SK-N-SH (cell line): Measurements from ENCODE around the gene PLGRKT. TPM values are rescaled to one million over a fixed set of nuclear protein-coding genes. Genes with fewer than 3 reads are reported as not detected.

Experiments used
- CTCF ChIA-PET: fragments of 300-600, 350-600 bp; formaldehyde crosslinking; extraction: SDS; loops from one replicate; lab custom pipeline; 2021; lab: Yijun Ruan, JAX
- POLR2A ChIA-PET: fragments of 350-600 bp; sonication (Branson Sonifier 250); formaldehyde crosslinking; extraction: SDS; loops from one replicate; lab custom pipeline; 2020; ENCODE audit warnings: antibody characterized with exemption, inconsistent platforms; lab: Yijun Ruan, JAX
- DNase-seq: peaks from one replicate; pipeline ENCODE4 v3.0.0; 2012
- H2AFZ ChIP-seq: fragments of 200-600 bp; sonication (generic); 2 replicates; pipeline ENCODE4 v1.8.1; 2016; ENCODE audit warnings: antibody characterized with exemption, mild to moderate bottlenecking, low read depth
- H3F3A ChIP-seq: fragments of 200-600 bp; sonication (generic); replicated peaks from 2 replicates; pipeline ENCODE3; 2016; ENCODE audit warnings: antibody characterized with exemption, mild to moderate bottlenecking; ENCODE audit not compliant: insufficient read depth
- H3K27ac ChIP-seq, 2 experiments: fragments of 200-500 bp in 1 of 2; fragments of 200-600 bp in 1 of 2; sonication (Bioruptor generic) in 1 of 2; sonication (generic), shearing (Covaris generic) in 1 of 2; 2 replicates each; pipeline versions ENCODE4 v1.5.1 to v1.6.1; 2014 to 2016; ENCODE audit warnings: low read depth in 2 of 2, inconsistent platforms in 1 of 2, low read length in 1 of 2, mild to moderate bottlenecking in 1 of 2, mixed read lengths in 1 of 2
- H3K27me3 ChIP-seq: fragments of 200-600 bp; sonication (generic), shearing (Covaris generic); 2 replicates; pipeline ENCODE4 v1.6.1; 2016; ENCODE audit warnings: mixed run types; ENCODE audit not compliant: insufficient read depth
- H3K36me3 ChIP-seq, 2 experiments: fragments of 200-500 bp in 1 of 2; fragments of 200-600 bp in 1 of 2; sonication (Bioruptor generic) in 1 of 2; sonication (generic) in 1 of 2; replicated peaks in 1 of 2; 2 replicates each; pipeline versions ENCODE3 to v1.5.1; 2014 to 2016; ENCODE audit warnings: low read length in 1 of 2, mild to moderate bottlenecking in 1 of 2; ENCODE audit not compliant: insufficient read depth in 2 of 2, control insufficient read depth in 1 of 2
- H3K4me1 ChIP-seq, 2 experiments: fragments of 200-500 bp in 1 of 2; fragments of 200-600 bp in 1 of 2; sonication (Bioruptor generic) in 1 of 2; sonication (generic), shearing (Covaris generic) in 1 of 2; 2 replicates each; pipeline versions ENCODE4 v1.5.1 to v1.6.1; 2014 to 2016; ENCODE audit warnings: low read depth in 1 of 2, low read length in 1 of 2, mixed run types in 1 of 2; ENCODE audit not compliant: insufficient read depth in 2 of 2, control insufficient read depth in 1 of 2
- H3K4me2 ChIP-seq: fragments of 200-600 bp; sonication (generic), shearing (Covaris generic); 2 replicates; pipeline ENCODE4 v1.6.1; 2017; ENCODE audit warnings: mixed run types
- H3K4me3 ChIP-seq, 2 experiments: fragments of 200-500 bp in 1 of 2; fragments of 200-600 bp in 1 of 2; sonication (Bioruptor generic) in 1 of 2; sonication (generic), shearing (Covaris generic) in 1 of 2; 2 replicates each; pipeline versions ENCODE4 v1.5.1 to v1.8.1; 2014 to 2016; ENCODE audit warnings: low read depth in 2 of 2, inconsistent platforms in 1 of 2, low read length in 1 of 2, mild to moderate bottlenecking in 1 of 2, mixed read lengths in 1 of 2, moderate library complexity in 1 of 2
- H3K79me2 ChIP-seq: fragments of 200-600 bp; sonication (generic); 2 replicates; pipeline ENCODE4 v1.8.1; 2017; ENCODE audit warnings: mild to moderate bottlenecking; ENCODE audit not compliant: insufficient read depth
- H3K9ac ChIP-seq: fragments of 200-600 bp; sonication (generic); 2 replicates; pipeline ENCODE4 v1.6.1; 2017; ENCODE audit warnings: mixed run types
- H3K9me2 ChIP-seq: fragments of 200-600 bp; sonication (generic); 2 replicates; pipeline ENCODE4 v1.6.1; 2017; ENCODE audit warnings: mixed run types
- H3K9me3 ChIP-seq: fragments of 200-600 bp; sonication (generic); 2 replicates; pipeline ENCODE4 v1.6.1; 2017; ENCODE audit warnings: mixed run types, mild to moderate bottlenecking, moderate library complexity
- H4K20me1 ChIP-seq: fragments of 200-600 bp; sonication (generic); 2 replicates; pipeline ENCODE4 v1.6.1; 2017; ENCODE audit warnings: mild to moderate bottlenecking, mixed run types; ENCODE audit not compliant: insufficient read depth
- EP300 ChIP-seq, 2 experiments: IDR thresholded peaks; 2 replicates each; pipeline versions ENCODE4 v1.4.0 to v1.6.1; 2012; ENCODE audit warnings: borderline replicate concordance in 1 of 2, low read depth in 1 of 2, low read length in 1 of 2
- EZH2phosphoT487 ChIP-seq: fragments of 200-600 bp; sonication (generic); IDR thresholded peaks from 2 replicates; pipeline ENCODE4 v1.6.1; 2017; ENCODE audit warnings: low read depth, mixed run types, mild to moderate bottlenecking, antibody characterized with exemption, moderate library complexity, borderline replicate concordance
- FOSL2 ChIP-seq: IDR thresholded peaks from 2 replicates; pipeline ENCODE4 v1.4.0; 2012; ENCODE audit warnings: low read depth, mild to moderate bottlenecking, moderate library complexity, borderline replicate concordance
- FOXJ3 ChIP-seq: sonication (generic); formaldehyde crosslinking; IDR thresholded peaks from 2 replicates; pipeline ENCODE4 v1.5.1; 2020; ENCODE audit warnings: mild to moderate bottlenecking, missing genetic modification reagents
- GABPA ChIP-seq: IDR thresholded peaks from 2 replicates; pipeline ENCODE4 v1.4.0; 2012; ENCODE audit warnings: low read depth, mild to moderate bottlenecking
- JUND ChIP-seq: IDR thresholded peaks from 2 replicates; pipeline ENCODE4 v1.4.0; 2012
- MEF2A ChIP-seq: IDR thresholded peaks from 2 replicates; pipeline ENCODE4 v1.4.0; 2012; ENCODE audit warnings: low read depth, borderline replicate concordance
- RXRA ChIP-seq: IDR thresholded peaks from 2 replicates; pipeline ENCODE4 v1.4.0; 2012; ENCODE audit warnings: low read depth, mild to moderate bottlenecking, borderline replicate concordance
- TEAD4 ChIP-seq: IDR thresholded peaks from 2 replicates; pipeline ENCODE4 v1.4.0; 2012; ENCODE audit warnings: mild to moderate bottlenecking, borderline replicate concordance; ENCODE audit not compliant: insufficient read depth
- USF1 ChIP-seq: IDR thresholded peaks from 2 replicates; pipeline ENCODE4 v1.4.0; 2012; ENCODE audit warnings: low read depth, borderline replicate concordance
- USF2 ChIP-seq: fragments of 150-350 bp; IDR thresholded peaks from 2 replicates; pipeline ENCODE4 v1.6.1; 2017; ENCODE audit warnings: antibody characterized with exemption, low read length, low read depth, borderline replicate concordance
- YY1 ChIP-seq: IDR thresholded peaks from 2 replicates; pipeline ENCODE4 v1.4.0; 2012; ENCODE audit warnings: low read depth, mild to moderate bottlenecking
- ZBTB33 ChIP-seq: IDR thresholded peaks from 2 replicates; pipeline ENCODE4 v1.4.0; 2012; ENCODE audit warnings: low read depth, borderline replicate concordance
- WGBS: methylation state at CpG from one replicate; pipeline ENCODE4 v1.1.6; 2017; ENCODE audit warnings: low lambda C conversion rate; 5-methylcytosine and 5-hydroxymethylcytosine counted together
- polyA plus RNA-seq, 3 experiments: library from polyadenylated mRNA; depleted of rRNA; stranded (reverse); fragments of >200 nt; gene quantifications; 2 replicates each; pipeline ENCODE4 v1.2.3, GENCODE V29; 2012

PLGRKT gene
- polyA plus RNA-seq, 1 of the 3 experiments (the other 2 are of a cell fraction) = 11.4 TPM

- H3K4me2 ChIP-seq = no peak overlapping the region
- POLR2A ChIA-PET = no interaction called here
These were observed 42.4 kb upstream of the PLGRKT start for GRCh38 chr9:5479994-5480694.

More at GRCh38 chr9:5479994-5480694, 42.4 kb upstream of the PLGRKT start:
- Histone ChIP-seq H3K4me1 (no peaks in the 10 kb centered on the region), H3K9me3 (no peaks in the 10 kb centered on the region), H3K9ac (no peak overlapping the region), H3K79me2 (no peaks in the 10 kb centered on the region), H3F3A (no peaks in the 10 kb centered on the region), H3K27me3 (no peaks in the 10 kb centered on the region), H2AFZ (no peak overlapping the region), H3K4me3 (no peak overlapping the region), H4K20me1 (no peaks in the 10 kb centered on the region), H3K9me2 (no peaks in the 10 kb centered on the region), H3K36me3 (no peaks in the 10 kb centered on the region), H3K27ac (no peak overlapping the region)
- CTCF ChIA-PET = interaction anchor here (1.6 kb wide), 1 partner anchor 11 kb away, joined by 4 read pairs; no protein-coding TSS in a partner anchor
- TF ChIP-seq MEF2A (no peak), RXRA (no peak), EP300 (IDR thresholded peaks at IDR 0.05; ENCODE audit: borderline replicate concordance in 1 of 2, low read depth in 1 of 2, low read length in 1 of 2) (no peak), JUND (no peak), EZH2phosphoT487 (no peak), ZBTB33 (no peak), FOSL2 (no peak), GABPA (no peak), YY1 (no peak), USF1 (no peak), TEAD4 (no peak), USF2 (no peak), FOXJ3 (CRISPR knock-in tag) (no peak)
- DNase-seq = no peak
- 87% methylated on average over 3 of the region's 3 CpGs for WGBS
